SK-N-SH (cell line): ENCODE results near the gene NKD1.

Experiments used
- YY1 ChIP-seq: IDR thresholded peaks from 2 replicates; pipeline ENCODE4 v1.4.0; 2012; ENCODE audit warnings: low read depth, mild to moderate bottlenecking
- TF ChIP-seq, protein P1 (sequence below): IDR thresholded peaks from 2 replicates; pipeline ENCODE4 v1.6.1; 2012; ENCODE audit warnings: mild to moderate bottlenecking, low read depth, low read length, moderate library complexity
- TF ChIP-seq, protein P2 (sequence below): IDR thresholded peaks from 2 replicates; pipeline ENCODE4 v1.4.0; 2012; ENCODE audit warnings: low read depth, borderline replicate concordance
- TF ChIP-seq, protein P3 (sequence below): fragments of 200-600 bp; sonication (generic); IDR thresholded peaks from 2 replicates; pipeline ENCODE4 v1.6.1; 2017; ENCODE audit warnings: antibody characterized with exemption, mild to moderate bottlenecking, moderate library complexity

DNA sequence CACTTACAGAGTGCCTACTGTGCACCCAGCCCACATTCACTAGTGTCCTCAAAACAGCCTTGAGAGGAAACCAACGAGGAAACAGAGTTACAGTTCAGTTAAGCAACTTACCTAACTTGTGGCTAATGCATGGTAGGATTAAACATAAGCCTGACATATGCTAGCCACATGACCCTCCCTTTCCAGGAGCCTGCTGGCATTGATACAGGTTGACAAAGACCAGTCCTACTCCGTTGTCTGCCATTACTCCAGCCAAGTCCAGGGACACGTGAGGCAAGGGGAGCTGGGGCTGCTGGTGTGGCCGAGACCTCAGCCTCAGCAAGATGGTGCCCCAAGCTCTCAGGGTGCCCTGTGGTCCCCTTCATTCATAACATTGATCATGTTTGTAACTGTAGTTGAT, 95.0 kb downstream of the NKD1 start:
- no peak for TF ChIP-seq YY1
- TF ChIP-seq, protein P1, sequence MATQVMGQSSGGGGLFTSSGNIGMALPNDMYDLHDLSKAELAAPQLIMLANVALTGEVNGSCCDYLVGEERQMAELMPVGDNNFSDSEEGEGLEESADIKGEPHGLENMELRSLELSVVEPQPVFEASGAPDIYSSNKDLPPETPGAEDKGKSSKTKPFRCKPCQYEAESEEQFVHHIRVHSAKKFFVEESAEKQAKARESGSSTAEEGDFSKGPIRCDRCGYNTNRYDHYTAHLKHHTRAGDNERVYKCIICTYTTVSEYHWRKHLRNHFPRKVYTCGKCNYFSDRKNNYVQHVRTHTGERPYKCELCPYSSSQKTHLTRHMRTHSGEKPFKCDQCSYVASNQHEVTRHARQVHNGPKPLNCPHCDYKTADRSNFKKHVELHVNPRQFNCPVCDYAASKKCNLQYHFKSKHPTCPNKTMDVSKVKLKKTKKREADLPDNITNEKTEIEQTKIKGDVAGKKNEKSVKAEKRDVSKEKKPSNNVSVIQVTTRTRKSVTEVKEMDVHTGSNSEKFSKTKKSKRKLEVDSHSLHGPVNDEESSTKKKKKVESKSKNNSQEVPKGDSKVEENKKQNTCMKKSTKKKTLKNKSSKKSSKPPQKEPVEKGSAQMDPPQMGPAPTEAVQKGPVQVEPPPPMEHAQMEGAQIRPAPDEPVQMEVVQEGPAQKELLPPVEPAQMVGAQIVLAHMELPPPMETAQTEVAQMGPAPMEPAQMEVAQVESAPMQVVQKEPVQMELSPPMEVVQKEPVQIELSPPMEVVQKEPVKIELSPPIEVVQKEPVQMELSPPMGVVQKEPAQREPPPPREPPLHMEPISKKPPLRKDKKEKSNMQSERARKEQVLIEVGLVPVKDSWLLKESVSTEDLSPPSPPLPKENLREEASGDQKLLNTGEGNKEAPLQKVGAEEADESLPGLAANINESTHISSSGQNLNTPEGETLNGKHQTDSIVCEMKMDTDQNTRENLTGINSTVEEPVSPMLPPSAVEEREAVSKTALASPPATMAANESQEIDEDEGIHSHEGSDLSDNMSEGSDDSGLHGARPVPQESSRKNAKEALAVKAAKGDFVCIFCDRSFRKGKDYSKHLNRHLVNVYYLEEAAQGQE = no peak
- TF ChIP-seq, protein P2, sequence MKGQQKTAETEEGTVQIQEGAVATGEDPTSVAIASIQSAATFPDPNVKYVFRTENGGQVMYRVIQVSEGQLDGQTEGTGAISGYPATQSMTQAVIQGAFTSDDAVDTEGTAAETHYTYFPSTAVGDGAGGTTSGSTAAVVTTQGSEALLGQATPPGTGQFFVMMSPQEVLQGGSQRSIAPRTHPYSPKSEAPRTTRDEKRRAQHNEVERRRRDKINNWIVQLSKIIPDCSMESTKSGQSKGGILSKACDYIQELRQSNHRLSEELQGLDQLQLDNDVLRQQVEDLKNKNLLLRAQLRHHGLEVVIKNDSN = no peak
- TF ChIP-seq, protein P3, sequence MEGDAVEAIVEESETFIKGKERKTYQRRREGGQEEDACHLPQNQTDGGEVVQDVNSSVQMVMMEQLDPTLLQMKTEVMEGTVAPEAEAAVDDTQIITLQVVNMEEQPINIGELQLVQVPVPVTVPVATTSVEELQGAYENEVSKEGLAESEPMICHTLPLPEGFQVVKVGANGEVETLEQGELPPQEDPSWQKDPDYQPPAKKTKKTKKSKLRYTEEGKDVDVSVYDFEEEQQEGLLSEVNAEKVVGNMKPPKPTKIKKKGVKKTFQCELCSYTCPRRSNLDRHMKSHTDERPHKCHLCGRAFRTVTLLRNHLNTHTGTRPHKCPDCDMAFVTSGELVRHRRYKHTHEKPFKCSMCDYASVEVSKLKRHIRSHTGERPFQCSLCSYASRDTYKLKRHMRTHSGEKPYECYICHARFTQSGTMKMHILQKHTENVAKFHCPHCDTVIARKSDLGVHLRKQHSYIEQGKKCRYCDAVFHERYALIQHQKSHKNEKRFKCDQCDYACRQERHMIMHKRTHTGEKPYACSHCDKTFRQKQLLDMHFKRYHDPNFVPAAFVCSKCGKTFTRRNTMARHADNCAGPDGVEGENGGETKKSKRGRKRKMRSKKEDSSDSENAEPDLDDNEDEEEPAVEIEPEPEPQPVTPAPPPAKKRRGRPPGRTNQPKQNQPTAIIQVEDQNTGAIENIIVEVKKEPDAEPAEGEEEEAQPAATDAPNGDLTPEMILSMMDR = no peak
